GM12873 (cell line): ENCODE results near the gene ASAP2.

Experiments
- CTCF ChIP-seq: IDR thresholded peaks from 2 replicates; pipeline ENCODE4 v1.5.1; 2012; ENCODE audit warnings: low read depth, mild to moderate bottlenecking, moderate library complexity, low read length, control low read depth; ENCODE audit not compliant: insufficient read depth; ENCODE audit errors: missing control alignments

ASAP2 gene

DNA sequence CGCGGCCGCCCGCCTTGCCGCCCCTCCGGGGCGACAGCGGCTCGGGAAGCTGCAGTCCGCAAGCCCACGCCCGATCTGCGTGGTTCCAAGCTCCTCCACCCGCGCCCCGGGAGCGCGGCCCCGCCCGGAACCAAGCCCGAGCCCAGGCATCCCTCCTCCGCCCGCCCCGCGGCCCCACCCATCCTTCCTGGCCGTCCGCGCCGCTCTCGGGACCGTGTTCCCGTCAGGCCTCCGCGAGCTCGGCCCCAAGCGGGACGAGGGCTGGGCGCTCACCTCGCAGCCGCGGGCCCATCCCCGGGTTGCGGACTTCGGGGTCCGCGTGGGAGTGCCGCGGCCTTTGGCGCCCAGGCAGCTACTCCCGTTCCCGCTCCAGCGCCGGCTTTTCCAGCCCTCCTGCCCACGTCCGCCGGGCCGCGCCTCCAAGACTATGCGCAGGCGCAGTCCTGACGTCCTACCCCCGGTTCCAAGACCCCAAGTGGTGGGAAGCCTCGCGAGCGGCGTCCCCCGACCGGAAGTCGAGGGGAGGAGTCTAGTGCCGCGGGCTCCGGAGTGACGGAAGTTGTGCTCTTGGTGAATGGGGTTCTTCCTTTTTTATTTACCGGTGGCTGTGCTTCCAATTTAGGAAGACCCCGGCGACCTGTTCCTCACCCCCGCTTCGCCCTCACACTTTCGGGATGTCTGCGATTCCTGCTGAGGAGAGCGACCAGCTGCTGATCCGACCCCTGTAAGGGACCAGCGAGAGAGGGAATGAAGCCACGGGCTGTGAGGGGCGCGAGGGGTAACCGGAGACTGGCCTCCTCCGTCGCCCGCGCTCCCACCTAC is 216.7 kb downstream of the ASAP2 start, which contains the start of the genes CPSF3 and ITGB1BP1:
CPSF3 (plus strand) TSS at position 555 of the 822 bp plus-strand sequence; CDS start at position 675, 120 bp downstream.
ITGB1BP1 (minus strand) TSS at position 429 of the 822 bp plus-strand sequence. CDS start 4,831 bp downstream, outside the sequence.
- no peak for TF ChIP-seq CTCF

GRCh38 chr2:9423922-9424272 is 217.3 kb downstream of the ASAP2 start:
- TF ChIP-seq CTCF, result no peak

DNA sequence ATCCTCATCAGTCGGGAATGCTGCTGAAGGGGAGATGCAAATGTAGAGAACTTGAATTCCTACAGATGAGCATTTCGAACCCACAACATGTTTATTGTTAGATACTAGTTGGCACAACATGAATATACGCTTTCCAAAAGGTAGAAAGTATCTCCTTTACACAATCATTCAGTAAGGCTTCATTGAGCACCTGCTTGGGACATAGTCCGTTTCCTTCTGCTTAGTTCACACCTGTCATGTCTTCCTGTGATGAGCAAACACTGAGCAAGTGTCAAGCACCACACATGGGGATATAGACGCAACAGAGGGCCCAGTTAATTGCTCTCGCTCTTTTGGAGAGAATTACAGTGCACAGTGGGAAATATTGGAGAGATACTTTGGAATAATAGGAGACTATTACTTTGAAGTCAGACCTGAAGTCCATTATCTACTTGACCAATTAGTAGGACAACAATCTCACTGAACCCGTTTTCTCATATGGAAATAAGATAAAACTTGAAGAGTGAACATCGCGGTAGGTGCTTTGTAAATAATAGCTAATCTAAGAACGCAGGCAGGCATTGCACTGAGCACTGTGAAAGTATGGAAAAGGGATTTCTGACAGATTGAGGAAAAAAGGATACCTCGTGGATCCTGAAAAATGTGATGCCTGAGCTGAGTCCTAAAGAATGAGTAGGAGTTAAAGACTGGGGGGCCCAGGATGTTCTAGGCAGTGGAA is 218.0 kb downstream of the ASAP2 start:
- no peak for TF ChIP-seq CTCF

DNA sequence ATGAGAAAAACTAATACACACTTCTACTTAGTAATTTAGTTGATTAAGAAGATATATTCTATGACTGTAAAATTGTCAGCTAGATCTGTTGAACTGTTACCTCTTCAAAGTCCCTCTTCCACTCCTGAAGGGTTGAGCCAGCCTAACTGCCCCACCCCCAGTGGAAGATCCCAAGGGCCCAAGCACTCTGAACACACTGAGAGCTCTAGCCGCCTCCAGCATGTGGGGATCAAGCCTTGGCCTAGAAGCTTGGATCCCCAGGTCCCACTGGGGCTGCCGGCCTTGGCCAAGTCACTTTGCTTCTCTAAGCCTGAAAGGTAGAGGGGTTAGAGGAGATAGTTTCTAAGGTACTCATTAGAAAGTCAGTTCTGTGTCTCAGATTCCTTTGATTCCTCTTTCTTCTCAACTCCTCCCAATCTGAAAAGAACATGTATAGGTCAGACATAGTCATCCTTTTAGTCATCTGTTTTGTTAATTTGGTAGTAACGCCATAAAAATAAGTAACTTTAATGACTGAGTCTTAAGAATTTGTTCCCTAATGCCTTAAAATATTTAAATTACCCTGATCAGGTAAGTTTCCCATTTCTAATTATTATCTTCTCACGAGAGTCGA is 222.5 kb downstream of the ASAP2 start:
- TF ChIP-seq CTCF, result no peak

- TF ChIP-seq CTCF, result no peak
Measured at GRCh38 chr2:9430316-9431293, 224.0 kb downstream of the ASAP2 start.

- no peak for TF ChIP-seq CTCF
Measured at GRCh38 chr2:9434489-9434888, 227.9 kb downstream of the ASAP2 start.
